Activated CD8-positive, alpha-beta memory T cell treated with anti-CD3 and anti-CD28 coated beads for 1 hour (primary cell): ENCODE results near the gene SAMD10.

ENCODE experiments used
- DNase-seq, 2 donors: peaks; one replicate each; pipeline ENCODE4 v3.0.0-alpha.2; 2020; ENCODE audit warnings: low read depth in 1 of 2; ENCODE audit errors: extremely low read depth in 1 of 2

The SAMD10 gene

GRCh38 chr20:63957690-63958441 is 21.6 kb downstream of the SAMD10 start:
- DNase-seq, result no peak

- no peak for DNase-seq
Measured at GRCh38 chr20:63957004-63957689, 22.3 kb downstream of the SAMD10 start.

- DNase-seq, result no peak
Measured at GRCh38 chr20:63956664-63957003, 22.8 kb downstream of the SAMD10 start.

GRCh38 chr20:63955827-63956663 is 23.4 kb downstream of the SAMD10 start, which contains the start of gene UCKL1:
Gene UCKL1, minus strand, starts transcription at chr20:63956416. Its CDS starts 44 bp downstream, at chr20:63956372.
- peak; percentile 67 to 85 for DNase-seq

GRCh38 chr20:63955281-63955826 is 24.1 kb downstream of the SAMD10 start:
- no peak for DNase-seq

- DNase-seq, result no peak
Measured at GRCh38 chr20:63953764-63954429, 25.5 kb downstream of the SAMD10 start.

- no peak for DNase-seq
Measured at GRCh38 chr20:63952769-63953168, 26.7 kb downstream of the SAMD10 start.

GRCh38 chr20:63952210-63952535 is 27.3 kb downstream of the SAMD10 start:
- no peak for DNase-seq

GRCh38 chr20:63951398-63952209 is 27.8 kb downstream of the SAMD10 start:
- DNase-seq, result no peak

- no peak for DNase-seq
Measured at GRCh38 chr20:63950701-63951397, 28.6 kb downstream of the SAMD10 start.

- DNase-seq, result no peak
Measured at GRCh38 chr20:63947638-63948456, 31.6 kb downstream of the SAMD10 start.

GRCh38 chr20:63946986-63947637 is 32.3 kb downstream of the SAMD10 start:
- DNase-seq, result no peak

- DNase-seq, result no peak
Measured at GRCh38 chr20:63945921-63946920, 33.2 kb downstream of the SAMD10 start.

- no peak for DNase-seq
Measured at GRCh38 chr20:63945031-63945658, 34.3 kb downstream of the SAMD10 start.

GRCh38 chr20:63944078-63944941 is 35.1 kb downstream of the SAMD10 start:
- DNase-seq, result no peak

GRCh38 chr20:63943808-63944077 is 35.7 kb downstream of the SAMD10 start:
- DNase-seq, result no peak
